NCI-H1417 (cell line): Measurements from ENCODE around the gene TSPAN2.

Source experiments
- DNase-seq, 3 experiments: peaks; one replicate each; lab custom pipeline; 2025; lab: John Stamatoyannopoulos, UW

TSPAN2 gene

GRCh38 chr1:115113766-115114165 lies 24.5 kb upstream of the TSPAN2 start:
- DNase-seq, result no peak

- peak; percentile 18 to 52 (median 29) for DNase-seq
These were observed 23.4 kb upstream of the TSPAN2 start for GRCh38 chr1:115112496-115113375.

DNA sequence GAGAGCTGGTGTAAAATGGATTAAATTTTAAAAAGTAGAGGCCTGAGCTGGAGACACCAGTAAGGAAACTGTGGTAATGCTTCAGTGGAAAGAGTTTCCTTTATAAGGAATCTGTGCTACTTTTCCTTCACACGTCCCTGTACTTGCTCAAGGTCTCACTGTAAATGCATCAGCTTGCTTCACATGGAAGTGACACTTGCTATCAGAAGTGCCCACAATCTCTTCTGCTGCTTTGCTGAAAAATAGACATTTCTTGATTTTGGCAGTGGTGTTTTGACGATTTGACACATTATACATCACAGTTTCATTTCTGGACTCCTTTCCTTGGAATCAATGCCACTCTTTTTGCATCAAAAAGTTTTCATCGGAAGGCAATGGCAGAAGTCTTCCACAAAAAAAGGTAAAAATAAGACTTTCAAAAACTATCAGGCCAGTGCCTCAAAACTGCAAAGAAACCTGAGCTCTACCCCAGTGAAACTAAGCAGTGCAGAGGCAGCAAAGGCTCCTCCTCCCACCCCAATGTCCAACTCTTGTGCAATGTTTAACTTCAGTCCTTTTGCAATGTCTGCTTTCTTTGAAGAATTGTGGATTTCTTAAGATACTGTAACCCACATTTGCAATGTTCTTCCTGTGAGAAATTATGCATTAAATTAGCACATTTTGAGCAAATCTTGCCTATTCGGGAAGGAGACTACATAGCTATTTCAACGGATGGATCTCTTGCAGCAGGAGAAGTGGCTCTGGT lies 18.4 kb upstream of the TSPAN2 start:
- no peak for DNase-seq

DNA sequence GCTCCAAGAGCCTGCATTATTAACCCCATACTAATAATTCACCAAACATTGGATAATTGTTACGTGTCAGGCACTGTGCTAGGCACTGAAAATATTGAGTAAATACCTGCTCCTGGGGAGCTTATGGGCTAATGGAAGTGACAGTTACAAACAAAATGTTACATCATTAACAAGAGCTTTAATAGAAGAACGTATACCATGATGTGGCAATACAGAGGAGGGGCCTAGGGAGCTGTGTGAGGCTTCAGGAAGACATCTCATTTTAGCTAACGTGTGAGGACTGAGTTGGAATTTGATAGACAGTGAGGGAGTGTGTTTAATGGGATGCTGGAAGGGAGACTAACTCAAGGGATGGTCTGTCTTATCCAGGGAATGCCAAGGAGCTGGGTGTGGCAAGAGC lies 16.5 kb upstream of the TSPAN2 start:
- DNase-seq, result no peak

GRCh38 chr1:115099693-115100050 lies 10.4 kb upstream of the TSPAN2 start:
- no peak for DNase-seq

- peak; percentile 51 to 93 (median 74) for DNase-seq
These were observed 9.8 kb upstream of the TSPAN2 start for GRCh38 chr1:115098979-115099692.

DNA sequence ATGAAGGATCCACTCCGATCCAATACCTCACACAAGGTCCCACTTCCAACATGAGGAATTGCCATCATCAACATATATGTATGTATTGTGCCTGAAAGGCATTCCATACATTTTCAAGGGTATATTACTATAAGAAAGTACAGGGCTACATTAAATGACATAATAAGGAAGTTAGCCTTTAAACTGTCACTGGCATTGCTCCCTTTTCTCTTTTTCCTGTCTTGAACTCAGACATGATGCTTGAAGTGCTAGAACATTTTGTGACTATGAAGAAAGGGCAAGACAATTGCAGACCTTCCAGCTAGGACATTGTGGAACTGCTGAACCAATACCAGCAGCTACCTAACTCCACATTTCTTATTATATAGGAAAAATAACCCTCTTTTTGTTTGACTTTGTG lies 2.9 kb upstream of the TSPAN2 start:
- DNase-seq, result no peak

DNA sequence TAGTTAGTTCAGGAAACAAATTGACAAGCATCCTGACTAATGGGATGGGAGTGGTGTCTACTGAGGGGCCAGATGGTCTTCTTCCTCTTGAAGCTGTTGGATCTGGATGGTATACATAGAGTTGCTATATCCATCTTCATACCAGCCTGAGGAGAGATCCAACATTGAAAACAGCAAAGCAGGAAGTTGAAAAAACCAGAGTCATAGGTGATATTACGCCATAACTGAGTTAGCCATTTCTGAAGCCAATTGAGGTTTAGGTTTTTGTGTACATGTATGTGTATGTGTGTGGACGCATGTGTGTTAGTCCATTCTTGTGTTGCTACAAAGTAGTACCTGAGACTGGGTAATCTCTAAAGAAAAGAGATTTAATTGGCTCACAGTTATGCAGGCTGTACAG lies 2.3 kb upstream of the TSPAN2 start:
- DNase-seq, result no peak

DNA sequence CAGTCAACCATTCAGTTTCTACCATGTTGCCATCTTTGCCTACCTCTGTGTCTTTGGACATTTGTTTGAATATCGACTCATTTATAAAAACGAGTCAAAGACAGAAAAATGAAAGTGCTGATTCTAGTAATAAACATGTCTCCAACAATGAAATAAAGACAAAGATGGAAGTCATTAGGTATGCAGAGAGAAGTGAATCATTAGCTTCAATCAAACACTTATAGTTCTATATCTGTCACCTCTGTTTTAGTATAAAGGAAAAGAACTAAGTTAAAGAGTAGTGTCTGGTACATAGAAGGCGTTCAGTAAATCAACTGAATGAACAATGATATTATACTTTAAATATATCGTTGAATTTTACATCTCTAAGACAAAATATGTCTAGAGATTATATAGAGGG lies 1.7 kb upstream of the TSPAN2 start:
- no peak for DNase-seq

DNA sequence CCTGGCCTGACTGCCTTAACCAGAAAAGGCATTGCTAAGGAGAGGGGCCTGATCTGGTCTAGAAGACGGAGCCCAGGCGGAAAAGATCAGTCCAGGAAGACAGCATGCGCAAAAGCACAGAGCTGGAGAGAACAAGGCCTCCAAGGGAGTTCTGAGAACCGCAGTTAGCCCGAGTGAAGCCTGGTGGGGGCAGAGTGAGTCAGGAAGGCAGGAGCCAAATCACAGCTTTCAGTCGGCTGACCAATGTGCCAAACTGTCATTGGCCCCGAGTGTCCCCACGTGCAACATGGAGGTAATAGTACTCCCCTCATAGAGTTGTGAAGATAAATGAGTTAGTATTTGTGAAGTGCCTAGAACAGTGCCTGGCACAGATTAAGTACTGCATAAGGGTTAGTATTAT lies 1.2 kb upstream of the TSPAN2 start:
- DNase-seq, result peak in 1 of 3 experiments; percentile 31

GRCh38 chr1:115090186-115090490 lies 835 bp upstream of the TSPAN2 start:
- no peak for DNase-seq

DNA sequence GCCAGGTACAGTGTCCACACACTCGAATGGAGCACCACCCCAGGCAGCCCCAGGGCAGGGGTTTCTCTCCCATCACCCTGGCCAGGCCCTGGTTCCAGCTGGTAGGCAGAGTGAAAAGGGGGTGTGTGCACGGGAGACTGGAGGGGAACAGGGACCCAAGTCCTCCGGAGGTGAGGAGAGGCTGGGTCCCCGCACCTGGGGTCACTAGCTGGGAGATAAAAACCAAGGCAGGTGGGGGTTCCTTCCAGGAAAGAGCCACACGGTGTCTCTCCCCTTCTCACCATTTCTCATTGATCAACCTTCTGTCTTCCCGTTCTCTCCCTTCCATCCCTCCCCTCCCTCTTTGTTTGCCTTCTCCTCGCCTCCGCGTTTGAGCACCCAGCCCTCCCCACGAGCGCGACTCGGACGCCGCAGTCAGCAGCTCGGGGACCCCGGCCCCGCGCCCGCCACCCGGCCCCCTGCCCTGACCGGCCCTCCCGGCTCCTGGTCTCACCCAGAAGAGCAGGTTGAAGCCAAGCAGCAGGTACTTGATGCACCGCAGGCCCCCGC lies 358 bp downstream of the TSPAN2 start:
- peak in 2 of 3 experiments; percentile 87 to 88 for DNase-seq

- DNase-seq, result peak in 2 of 3 experiments; percentile 40 to 48
These were observed 1.1 kb downstream of the TSPAN2 start for GRCh38 chr1:115088115-115088778.

GRCh38 chr1:115086176-115086830 lies 3.0 kb downstream of the TSPAN2 start:
- no peak for DNase-seq

GRCh38 chr1:115084902-115085511 lies 4.3 kb downstream of the TSPAN2 start:
- DNase-seq, result no peak

- no peak for DNase-seq
These were observed 6.4 kb downstream of the TSPAN2 start for GRCh38 chr1:115082949-115083348.

DNA sequence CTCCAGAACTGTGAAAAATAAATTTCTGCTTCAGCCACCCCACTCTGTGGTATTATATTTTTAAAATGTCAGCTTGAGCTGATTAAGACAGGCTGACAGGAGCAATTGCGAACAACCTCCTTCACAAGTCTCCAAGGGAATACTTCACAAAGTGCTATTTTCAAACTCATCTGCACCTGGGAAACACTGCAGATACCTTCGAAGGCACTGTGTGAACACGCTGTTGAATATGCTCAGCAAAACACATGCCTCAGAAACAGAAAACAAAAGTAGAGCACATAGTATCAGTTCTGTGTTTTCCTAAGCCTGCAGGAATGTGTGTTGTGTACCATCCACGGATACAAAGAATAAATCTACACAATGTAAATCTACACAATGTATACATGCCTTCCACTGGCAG lies 10.6 kb downstream of the TSPAN2 start:
- no peak for DNase-seq

DNA sequence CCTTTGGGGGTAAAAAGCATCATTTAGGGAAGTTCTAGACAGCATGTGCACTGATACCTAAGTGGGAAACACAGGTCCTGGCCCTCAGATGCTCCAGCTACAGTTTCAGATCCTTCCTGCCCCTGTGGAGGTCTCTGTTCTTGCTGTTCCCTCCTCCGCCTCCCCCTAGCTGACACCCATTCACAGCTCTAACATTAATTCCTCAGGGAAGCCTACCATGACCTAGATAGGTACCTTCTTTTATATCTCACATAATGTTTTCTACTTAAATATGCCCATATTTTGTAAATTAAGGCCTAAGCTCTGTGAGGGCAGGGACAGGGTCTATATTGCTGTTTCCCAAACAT lies 11.3 kb downstream of the TSPAN2 start:
- no peak for DNase-seq

DNA sequence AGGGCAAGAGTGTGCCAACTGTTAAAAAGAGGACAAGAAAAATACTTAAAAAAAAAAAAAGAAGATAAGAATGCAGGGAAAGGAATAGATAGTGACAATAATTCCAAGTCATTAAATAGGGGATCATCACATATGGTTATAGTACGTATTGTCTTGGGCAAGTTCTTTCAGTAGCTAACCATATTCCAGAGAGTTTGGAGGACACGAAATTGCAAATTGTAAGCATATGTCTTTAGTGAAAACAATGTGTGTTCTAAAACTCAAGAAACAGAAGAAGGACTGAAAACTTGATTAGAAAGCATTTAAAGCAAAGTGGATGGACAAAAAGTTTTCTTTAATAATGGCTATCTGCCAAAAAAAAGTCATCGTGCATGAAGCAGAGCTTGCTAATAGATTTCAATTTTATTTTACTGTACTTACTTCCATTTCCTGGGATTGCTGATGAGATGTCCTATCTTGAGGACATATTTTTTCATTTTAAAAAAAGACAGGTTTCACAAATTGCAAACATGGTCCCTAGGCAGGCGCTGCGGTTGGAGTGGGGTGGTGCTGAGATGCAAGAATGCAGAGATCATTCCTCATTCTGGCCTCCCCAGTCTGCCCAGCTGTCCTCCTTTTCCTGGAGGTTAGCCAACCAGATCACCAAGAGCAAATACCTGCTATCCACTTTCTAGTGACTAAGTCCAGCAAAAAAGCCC lies 11.9 kb downstream of the TSPAN2 start:
- DNase-seq, result no peak

GRCh38 chr1:115076384-115076915 lies 12.9 kb downstream of the TSPAN2 start:
- DNase-seq, result no peak
